Globus pallidus (tissue), 1 donor: Measurements from ENCODE around the gene MAP3K3.

Experiments used
- DNase-seq: peaks from one replicate; pipeline ENCODE4 v3.0.0-alpha.2; 2015; ENCODE audit warnings: low spot score

Gene MAP3K3

DNA sequence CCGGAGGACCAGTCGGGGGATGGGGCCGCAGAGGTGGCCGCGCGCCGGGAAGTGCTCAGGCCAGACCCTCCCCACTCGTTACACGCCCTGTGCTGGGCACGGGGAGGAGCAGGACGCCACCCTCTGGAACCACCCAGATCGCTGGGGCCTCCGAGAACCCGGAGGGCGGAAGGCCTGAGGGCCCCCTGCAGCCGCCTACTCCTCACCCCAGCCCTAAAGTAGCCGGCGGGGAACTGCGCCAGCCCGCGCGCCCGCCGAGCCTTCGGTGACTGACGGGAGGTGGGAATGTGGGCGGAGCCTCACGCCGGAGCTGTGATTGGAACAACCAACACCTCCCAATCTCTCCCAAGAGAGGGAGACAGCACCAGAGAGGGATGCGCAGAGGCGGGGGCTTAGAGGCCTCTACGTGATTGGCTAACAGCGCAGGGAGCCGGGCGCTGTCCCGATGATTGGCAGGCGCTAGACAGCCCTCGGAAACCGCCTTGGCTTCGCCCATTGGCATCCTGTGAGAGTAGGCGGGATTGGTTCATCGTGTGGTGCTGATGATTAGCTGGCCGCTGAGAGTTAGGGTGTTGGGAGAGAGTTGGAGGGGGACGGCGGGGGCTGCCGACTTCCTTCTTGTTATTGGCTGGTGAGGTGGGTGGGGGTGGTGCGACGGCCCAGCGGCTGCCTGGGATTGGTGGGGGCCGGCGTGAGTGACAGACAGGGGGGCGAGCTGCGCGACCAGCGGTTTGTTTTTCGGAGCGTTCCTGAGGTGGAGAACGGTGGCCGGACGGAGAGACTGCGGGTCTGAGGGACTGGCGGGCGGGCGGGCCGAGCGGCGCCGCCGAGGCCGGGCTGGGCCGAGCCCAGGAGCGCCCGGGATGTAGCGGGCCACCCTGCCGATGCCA, at the start of gene MAP3K3:
MAP3K3 (plus strand) TSS at position 734 of the 890 bp plus-strand sequence. CDS start 343 bp downstream, outside the sequence.
- DNase-seq: peak; percentile 100

DNA sequence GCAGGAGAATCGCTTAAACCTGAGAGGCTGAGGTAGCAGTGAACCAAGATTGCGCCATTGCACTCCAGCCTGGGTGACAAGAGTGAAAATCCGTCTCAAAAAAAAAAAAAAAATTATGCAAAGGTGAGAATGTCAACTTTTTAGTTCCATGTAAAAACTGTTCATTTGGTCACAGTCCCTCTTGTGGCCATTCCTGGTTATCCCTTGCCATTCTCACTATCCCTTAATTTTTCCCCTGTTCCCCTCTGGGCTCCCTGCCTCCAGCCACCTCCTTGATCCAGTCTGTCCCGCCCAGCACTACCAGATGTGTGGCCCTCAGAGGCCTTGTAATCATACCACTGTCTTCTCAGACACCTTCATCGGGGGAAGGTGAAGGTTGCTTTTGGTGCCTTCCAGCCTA, 48.6 kb upstream of the MAP3K3 start:
- DNase-seq: no peak

DNA sequence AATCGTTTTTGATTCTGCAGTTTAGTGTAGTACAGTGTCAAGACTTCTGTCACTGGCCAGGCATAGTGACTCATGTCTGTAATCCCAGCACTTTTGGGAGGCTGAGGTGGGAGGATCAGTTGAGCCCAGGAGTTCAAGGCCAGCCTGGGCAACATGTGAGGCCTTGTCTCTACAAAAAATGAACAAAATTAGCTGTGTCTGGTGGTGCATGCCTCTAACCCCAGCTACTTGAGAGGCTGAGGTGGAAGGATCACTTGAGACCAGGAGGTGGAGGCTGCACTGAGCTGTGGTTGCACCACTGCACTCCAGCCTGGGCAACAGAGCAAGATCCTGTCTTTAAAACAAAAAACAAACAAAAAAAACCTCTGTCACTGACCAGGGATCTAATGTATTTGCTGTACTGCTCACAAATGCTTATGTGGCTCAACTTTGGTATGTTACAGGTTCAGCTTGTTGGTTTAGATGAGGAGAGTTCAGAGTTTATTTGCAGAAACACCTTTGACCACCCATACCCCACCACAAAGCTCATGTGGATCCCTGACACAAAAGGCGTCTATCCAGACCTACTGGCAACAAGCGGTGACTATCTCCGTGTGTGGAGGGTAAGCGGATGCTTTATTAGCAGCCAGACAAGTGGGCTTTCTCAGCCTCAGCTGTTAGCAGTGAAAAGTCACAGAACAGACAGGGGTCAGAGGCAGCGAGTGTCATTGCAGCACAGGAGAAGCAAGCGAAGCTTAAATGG, 44.0 kb upstream of the MAP3K3 start:
- DNase-seq: no peak

DNA sequence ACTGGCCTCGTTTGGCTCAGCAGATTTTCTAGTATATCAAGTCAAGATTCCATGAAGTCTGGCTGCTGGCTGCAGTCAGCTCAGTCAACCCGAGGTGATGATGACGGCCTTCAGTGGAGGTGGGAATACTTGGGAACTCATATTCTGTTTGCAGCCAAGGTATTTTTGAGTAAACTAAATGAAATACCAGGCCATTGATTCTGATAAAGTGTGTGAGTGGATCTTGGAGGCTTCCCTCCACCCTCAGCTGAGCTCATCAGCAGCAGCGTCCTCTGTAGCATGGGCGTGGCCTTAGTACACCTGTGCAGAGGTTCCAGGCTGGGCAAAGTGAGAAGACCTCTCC, 43.5 kb upstream of the MAP3K3 start:
- DNase-seq: no peak

DNA sequence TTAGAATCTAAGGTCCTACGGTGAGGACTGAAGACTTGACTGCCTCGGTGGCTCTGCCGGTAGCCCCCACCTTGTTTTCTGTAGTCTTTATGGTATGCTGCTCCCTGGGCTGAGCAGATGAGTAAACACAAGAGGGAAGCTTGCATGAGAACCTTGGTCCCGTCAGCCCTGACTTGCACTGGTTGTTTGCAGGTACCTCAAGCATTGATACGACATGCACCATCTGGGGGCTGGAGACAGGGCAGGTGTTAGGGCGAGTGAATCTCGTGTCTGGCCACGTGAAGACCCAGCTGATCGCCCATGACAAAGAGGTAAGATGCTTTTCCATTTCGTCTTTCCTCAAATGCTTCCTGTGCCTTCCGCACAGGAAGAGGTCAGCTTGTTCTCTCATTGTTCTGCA, 42.6 kb upstream of the MAP3K3 start:
- no peak for DNase-seq

DNA sequence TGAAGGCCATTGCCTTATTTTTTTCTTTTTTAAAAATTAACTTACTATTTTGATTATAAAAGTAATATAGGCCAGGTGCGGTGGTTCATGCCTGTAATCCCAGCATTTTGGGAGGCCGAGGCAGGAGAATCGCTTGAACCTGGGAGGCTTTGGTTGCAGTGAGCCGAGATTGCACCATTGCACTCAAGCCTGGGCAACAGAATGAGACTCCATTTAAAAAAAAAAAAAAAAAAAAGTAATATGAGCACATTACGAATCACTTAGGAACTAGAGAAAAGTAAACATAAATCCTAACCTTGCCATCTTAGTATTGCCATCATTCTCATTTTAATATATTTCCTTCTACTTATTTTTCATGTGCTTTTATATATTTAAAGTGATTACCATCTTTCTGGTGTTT, 34.4 kb upstream of the MAP3K3 start:
- no peak for DNase-seq

DNA sequence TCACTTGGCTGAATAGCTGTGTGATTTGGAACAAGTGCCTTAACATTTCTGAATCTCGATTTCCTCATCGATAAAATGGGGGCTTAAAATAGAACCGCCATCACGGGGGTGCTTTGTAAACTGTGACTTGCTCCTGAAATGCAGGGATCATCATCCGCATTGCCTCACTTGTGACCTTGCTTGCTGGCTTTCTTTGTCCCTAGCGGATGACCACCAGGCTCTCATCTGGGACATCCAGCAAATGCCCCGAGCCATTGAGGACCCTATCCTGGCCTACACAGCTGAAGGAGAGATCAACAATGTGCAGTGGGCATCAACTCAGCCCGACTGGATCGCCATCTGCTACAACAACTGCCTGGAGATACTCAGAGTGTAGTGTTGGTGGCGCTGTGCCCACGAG, 33.4 kb upstream of the MAP3K3 start:
- no peak for DNase-seq

DNA sequence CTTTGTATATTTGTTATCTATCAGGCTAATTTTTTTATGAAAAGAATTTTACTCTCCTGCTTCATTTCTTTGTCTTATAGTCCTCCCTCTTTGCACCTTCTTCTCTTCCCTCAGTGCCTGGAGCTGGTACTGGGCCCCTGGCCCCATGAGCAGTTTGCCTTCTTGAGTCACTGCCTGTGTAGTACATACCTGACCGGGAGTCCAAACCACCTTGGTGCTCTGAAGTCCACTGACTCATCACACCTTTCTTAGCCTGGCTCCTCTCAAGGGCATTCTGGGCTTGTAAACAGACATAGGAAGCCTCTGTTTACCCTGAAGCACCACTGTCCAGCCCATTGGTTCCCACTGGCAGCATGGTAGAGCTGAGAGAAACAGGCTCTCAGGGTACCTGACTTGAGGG, 32.6 kb upstream of the MAP3K3 start:
- no peak for DNase-seq

DNA sequence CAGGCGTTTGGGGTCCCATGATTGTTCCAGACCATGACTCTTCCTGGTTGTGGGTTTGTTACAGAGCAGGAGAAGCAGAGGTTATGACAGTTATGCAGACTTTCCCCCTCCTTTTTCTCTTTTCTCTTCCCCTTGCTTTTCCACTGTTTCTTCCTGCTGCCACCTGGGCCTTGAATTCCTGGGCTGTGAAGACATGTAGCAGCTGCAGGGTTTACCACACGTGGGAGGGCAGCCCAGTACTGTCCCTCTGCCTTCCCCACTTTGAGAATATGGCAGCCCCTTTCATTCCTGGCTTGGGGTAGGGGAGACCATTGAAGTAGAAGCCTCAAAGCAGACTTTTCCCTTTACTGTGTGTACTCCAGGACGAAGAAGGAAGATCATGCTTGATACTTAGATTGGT, 29.4 kb upstream of the MAP3K3 start:
- no peak for DNase-seq

DNA sequence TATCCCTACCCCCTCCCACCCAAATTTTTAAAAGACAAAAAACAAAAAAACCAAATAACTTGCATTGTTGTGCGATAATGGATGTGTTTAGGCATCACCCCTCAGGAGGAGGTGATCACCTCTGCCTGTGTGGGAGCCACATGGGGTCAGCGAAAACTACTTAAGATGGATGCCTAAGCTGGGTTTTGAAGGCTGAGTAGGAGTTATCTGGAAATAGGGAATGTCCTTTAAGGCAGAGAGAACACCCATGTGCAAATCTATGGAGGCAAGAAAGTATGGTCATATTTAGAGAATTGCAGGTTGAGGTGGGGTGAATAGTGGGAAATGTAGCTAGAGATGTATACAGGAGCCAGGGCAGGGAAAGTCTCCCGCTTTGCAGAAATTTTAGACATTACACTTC, 27.1 kb upstream of the MAP3K3 start:
- no peak for DNase-seq

DNA sequence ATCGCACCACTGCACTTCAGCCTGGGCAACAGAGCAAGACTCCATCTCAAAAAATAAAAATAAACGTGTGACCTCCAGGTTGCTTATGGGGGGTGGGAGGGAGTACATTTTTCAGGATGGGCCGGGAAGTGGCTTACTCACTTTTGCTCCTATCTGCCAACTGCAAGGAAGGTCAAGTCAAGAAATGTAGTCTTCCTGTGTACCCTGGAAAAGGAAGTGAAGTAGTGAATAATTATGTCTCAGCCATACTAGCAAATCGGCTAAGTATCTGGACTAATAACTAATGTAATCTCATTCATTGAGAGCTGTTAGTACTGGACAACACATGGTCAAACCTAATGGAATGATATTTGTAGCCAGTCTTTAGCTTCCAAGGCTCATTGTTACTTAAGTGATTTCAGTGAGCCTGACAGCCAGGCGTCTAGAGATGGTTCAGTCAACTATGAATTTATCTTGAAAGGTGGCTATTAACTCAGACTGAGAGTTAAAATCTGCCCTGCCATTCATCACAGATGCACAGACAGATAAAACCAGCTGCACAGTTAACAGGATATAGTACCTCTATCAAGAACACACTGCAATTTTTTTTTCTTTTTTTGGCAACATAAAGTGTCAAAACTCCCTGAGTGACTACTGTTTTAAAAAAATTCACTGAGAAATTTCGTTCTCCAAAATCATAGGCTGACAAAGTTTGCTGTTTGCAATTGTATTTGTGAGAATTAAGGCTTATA, 25.2 kb upstream of the MAP3K3 start:
- no peak for DNase-seq

DNA sequence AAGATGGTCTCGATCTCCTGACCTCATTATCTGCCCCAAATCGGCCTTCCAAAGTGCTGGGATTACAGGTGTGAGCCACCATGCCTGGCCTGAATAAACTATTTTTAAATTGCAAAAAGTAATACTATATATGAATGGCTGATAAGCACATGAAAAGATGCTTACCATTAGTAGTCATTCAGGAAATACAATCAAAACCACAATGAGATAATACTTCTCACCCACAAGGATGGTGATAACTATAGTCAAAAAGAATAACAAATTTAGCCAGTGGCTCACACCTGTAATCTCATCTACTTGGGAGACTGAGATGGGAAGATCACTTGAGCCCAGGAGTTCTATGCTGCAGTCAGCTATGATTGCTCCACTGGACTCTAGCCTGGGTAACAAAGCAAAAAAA, 23.9 kb upstream of the MAP3K3 start:
- no peak for DNase-seq

DNA sequence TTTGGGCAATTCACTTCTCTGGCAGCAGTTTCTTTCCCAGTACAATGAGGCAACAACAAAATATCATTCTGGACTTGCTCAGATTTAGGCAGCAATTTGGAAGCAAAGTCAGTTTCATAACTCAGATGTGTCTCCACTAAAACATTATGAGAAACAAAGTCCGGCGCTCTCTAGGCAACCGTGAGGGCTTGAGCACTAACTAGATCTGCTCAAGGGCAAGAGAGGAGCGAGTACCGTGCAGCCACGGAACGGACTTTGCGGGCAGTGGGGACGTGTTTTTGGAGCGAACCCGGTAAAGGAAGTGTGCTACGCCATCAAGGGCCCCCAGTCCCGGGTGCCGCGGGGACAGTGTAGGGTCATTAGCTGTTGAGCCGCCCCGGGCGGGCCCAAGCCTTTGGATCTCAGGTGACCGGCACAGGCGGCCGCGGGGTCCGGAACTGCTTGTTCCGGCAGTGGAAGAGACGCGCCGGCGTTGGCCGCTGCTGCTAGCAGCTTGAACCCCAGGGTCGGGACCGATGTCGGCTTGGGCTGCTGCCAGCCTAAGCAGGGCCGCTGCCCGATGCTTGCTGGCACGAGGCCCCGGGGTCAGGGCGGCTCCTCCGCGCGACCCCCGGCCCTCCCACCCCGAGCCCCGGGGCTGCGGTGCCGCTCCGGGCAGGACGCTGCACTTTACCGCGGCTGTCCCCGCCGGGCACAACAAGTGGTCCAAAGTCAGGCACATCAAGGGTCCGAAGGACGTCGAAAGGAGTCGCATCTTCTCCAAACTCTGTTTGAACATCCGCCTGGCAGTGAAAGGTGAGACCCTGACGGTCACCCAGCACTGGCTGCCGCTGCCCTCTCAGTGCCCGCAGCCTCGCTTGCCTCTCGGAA, 21.4 kb upstream of the MAP3K3 start, which contains the start of gene TACO1:
TACO1 (plus strand) TSS at position 327 of the 870 bp plus-strand sequence; CDS start at position 516, 189 bp downstream.
- peak; percentile 76 for DNase-seq

DNA sequence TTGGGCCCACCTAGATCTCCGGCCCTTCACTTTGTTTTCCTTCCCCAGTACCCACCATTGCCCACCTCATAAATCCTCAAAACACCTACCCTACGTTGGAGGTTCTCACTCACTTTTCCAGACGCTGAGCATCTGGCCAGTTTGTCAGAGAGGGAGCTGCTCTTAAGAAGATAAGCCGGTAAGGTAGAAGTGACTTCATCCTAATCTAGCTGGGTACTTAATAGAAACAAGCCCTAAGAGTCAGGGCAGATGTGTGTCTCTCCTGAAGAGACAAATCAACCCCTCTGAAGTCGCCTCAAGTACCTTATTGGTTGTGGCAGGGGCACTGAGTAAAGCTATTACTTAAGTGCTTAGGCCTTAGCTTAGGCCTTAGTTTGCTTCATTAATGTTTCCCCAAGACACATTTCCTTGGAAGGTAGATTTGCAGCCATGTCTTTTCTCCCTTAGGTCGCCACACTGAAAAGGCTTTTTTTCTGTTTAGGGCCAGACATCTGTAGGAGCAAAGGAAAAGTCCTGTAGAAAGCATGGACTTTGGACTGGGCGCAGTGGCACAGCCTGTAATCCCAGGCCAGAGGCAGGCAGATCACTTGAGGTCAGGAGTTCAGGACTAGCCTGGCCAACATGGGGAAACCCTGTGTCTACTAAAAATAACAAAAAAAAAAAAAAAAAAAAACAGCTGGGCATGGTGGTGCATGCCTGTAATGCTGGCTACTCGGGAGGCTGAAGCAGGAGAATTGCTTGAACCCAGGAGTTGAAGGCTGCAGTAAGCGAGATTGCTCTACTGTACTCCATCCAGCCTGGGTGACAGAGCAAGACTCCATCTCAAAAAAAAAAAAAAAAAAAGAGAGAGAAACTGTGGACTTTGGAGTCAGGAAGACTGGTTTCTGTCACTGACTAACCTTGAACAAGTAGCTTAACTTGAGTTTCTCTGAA, 20.5 kb upstream of the MAP3K3 start:
- no peak for DNase-seq

DNA sequence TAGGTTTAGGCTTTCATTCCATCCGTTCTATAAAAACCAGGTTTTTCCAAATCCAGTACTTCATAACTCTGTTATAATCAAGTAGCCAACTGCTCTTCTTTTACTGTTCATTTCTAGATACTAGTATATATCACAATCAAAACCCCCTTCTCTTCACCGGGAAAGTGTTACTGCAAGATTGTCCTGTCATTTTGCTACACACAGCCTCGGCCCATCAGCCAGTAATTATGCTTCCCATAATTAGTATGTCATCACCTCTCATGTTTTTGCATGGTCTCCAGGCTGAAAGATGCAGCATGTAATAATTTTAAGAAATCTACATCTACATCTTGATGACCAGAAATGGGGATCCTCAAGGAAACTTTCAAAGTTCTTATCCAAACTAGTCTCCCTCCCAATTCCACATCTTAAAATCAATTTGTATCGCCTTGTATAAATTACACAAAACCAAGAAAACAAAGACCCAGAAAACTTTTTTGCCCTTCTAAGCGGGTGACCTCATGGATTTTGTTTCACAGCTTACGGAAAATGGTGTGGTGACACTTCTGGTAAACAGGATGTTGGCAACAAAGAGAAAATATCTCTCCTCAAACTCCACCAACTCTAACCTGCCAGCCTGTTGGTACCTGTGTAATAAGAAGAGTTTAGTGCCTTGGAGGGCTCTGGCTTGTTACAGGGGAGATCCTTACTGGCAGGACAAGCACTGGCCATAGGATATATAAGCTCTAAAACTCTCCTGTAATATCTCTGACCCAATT, 12.2 kb upstream of the MAP3K3 start:
- DNase-seq: no peak

DNA sequence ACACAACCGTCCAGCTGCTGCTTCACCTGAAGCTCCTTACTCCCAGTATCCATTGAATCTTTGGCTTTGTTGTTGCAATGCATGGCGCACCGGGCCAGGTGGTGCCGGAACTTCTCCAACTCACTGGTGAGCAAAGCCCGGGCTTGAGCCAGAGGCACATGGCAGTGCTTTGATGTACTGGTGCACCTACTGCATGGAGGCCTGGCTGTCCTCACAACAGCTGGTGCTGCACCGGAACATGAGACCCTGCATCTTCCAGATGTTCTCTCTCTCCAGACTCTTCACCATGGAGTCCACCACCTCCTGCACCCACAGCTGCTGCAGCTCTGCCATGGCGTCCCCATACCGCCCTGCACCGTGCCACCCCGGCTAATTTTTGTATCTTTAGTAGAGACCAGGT, 11.4 kb upstream of the MAP3K3 start:
- DNase-seq: no peak

DNA sequence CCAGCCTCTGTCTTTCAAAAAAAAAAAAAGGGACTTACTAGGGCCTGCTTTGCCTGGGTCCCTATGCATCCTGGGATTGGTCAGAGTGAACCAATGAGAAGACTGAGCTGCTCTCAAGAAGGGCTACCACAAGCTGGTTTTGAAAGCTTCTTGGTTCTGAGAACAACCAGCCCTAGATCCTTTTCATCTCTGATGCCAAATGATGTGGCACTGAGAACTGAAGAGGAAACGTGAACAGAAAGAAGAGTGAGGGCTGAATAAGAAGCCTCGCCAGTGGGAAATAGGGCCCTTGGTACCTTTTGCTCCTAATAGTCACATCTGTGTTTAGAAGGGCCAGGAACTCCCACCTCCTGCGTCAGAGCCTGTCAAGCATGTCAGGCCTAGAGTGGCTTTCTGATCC, 10.9 kb upstream of the MAP3K3 start:
- DNase-seq: no peak

DNA sequence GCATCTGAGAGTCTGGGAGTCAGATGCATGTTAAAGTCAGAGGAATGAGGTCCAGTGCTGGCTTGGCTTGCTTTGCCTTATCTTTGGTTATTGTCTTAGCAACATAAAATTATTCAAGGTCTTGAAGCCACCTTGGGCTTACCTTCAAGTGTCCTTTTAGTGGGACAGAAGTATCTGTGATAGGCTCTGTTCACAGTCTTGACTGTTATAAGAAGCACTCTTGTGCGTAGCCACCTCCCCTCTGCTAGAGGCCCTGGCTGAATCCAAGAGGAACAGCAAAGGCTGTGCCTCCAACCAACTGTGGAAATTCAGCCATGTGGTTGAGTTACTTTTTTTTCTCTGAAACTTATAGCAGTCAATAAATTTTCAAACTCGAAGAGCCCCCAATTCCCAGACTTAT, 8.6 kb upstream of the MAP3K3 start:
- no peak for DNase-seq

DNA sequence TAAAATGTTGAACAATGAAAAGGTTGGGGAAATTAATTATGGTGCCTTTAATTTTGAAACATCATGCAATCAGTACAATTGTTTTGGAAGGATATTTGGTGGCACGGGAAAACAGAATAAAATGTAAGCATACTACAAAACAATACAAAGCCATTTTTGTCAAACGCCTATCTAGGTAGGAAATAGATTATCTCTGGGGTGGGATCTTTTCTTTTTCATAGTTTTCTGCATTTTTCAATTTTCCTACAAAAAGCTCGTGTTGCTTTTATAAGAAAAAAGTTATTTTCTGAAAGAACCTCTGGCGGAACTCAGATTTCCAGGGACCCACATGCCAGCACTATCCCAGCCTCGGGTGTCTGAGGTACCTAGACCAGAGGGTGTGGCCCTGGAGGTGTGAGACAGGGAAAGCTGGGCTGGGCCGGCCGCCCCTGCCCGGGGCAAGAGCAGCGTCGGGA, 961 bp upstream of the MAP3K3 start:
- DNase-seq: no peak
